CD14-positive monocyte (primary cell): ENCODE results near the gene AMOTL2. TPM values are rescaled to one million over a fixed set of nuclear protein-coding genes. Genes with fewer than 3 reads are reported as not detected.

Experiments
- DNase-seq, 3 donors: peaks; one replicate each; pipeline ENCODE4 v3.0.0-alpha.2; 2011 to 2022
- H2AFZ ChIP-seq: 2 replicates; pipeline ENCODE4 v1.6.0; 2012; ENCODE audit warnings: mild to moderate bottlenecking, low read depth, low read length, inconsistent platforms; ENCODE audit not compliant: insufficient read depth, poor library complexity, severe bottlenecking
- H3K27ac ChIP-seq, 2 donors: 1 replicate in 1 of 2; 2 replicates in 1 of 2; pipeline ENCODE4 v1.5.1; 2012 to 2013; ENCODE audit warnings: low read length in 2 of 2, control low read depth in 1 of 2, inconsistent platforms in 1 of 2, low read depth in 1 of 2, mild to moderate bottlenecking in 1 of 2
- H3K27me3 ChIP-seq, 2 donors: one replicate each; pipeline versions ENCODE4 v1.6.0 to v1.6.1; 2011 to 2013; ENCODE audit warnings: low read length in 2 of 2; ENCODE audit not compliant: control insufficient read depth in 2 of 2, insufficient read depth in 2 of 2
- H3K36me3 ChIP-seq, 2 donors: replicated peaks in 1 of 2; 1 replicate in 1 of 2; 2 replicates in 1 of 2; pipeline versions ENCODE4 v1.5.1 to v1.6.1; 2012 to 2013; ENCODE audit warnings: low read length in 2 of 2, control low read depth in 1 of 2, inconsistent platforms in 1 of 2, mild to moderate bottlenecking in 1 of 2; ENCODE audit not compliant: insufficient read depth in 2 of 2, control insufficient read depth in 1 of 2
- H3K4me1 ChIP-seq, 2 donors: 1 replicate in 1 of 2; 2 replicates in 1 of 2; pipeline versions ENCODE4 v1.5.1 to v1.6.1; 2012 to 2013; ENCODE audit warnings: low read length in 2 of 2, control low read depth in 1 of 2, inconsistent platforms in 1 of 2, mild to moderate bottlenecking in 1 of 2, moderate library complexity in 1 of 2; ENCODE audit not compliant: insufficient read depth in 2 of 2, control insufficient read depth in 1 of 2
- H3K4me2 ChIP-seq: replicated peaks from 2 replicates; pipeline ENCODE3; 2012; ENCODE audit warnings: low read length, moderate library complexity, mild to moderate bottlenecking; ENCODE audit not compliant: poor library complexity, severe bottlenecking; ENCODE audit errors: extremely low read depth
- H3K4me3 ChIP-seq, 3 experiments: fragments of 200-600 bp in 1 of 3; sonication (generic) in 1 of 3; replicated peaks in 1 of 3; 1 replicate in 2 of 3; 2 replicates in 1 of 3; pipeline ENCODE4 v1.5.1; 2011 to 2013; ENCODE audit warnings: low read length in 3 of 3, mild to moderate bottlenecking in 3 of 3, control low read depth in 2 of 3, low read depth in 2 of 3, inconsistent platforms in 1 of 3, moderate library complexity in 1 of 3
- H3K79me2 ChIP-seq: 2 replicates; pipeline ENCODE4 v1.6.0; 2012; ENCODE audit warnings: mild to moderate bottlenecking, control low read depth, inconsistent platforms, low read length, moderate library complexity; ENCODE audit not compliant: insufficient read depth
- H3K9ac ChIP-seq: 2 replicates; pipeline ENCODE4 v1.6.0; 2017; ENCODE audit warnings: low read length, mild to moderate bottlenecking; ENCODE audit not compliant: insufficient read depth, poor library complexity, severe bottlenecking
- H3K9me3 ChIP-seq, 2 donors: replicated peaks in 1 of 2; 1 replicate in 1 of 2; 2 replicates in 1 of 2; pipeline versions ENCODE4 v1.5.1 to v1.6.1; 2012 to 2013; ENCODE audit warnings: low read length in 2 of 2, control low read depth in 1 of 2; ENCODE audit not compliant: control insufficient read depth in 1 of 2, insufficient read depth in 1 of 2
- H4K20me1 ChIP-seq: 2 replicates; pipeline ENCODE4 v1.6.0; 2012; ENCODE audit warnings: mild to moderate bottlenecking, low read length, control low read depth, moderate library complexity; ENCODE audit not compliant: insufficient read depth
- H3K27ac Mint-ChIP-seq, 7 donors: one replicate each; pipeline ENCODE4 v1.8.0; 2020; ENCODE audit warnings: mild to moderate bottlenecking in 7 of 7, mixed read lengths in 7 of 7, moderate library complexity in 6 of 7, inconsistent platforms in 2 of 7
- H3K27me3 Mint-ChIP-seq, 3 donors: one replicate each; pipeline ENCODE4 v1.8.0; 2021 to 2022; ENCODE audit warnings: low read depth in 3 of 3, mild to moderate bottlenecking in 3 of 3, mixed read lengths in 3 of 3, moderate library complexity in 3 of 3, inconsistent platforms in 1 of 3
- H3K36me3 Mint-ChIP-seq, 2 donors: one replicate each; pipeline ENCODE4 v1.8.0; 2020; ENCODE audit warnings: mixed read lengths in 2 of 2, inconsistent platforms in 1 of 2, mild to moderate bottlenecking in 1 of 2
- H3K4me1 Mint-ChIP-seq: one replicate; pipeline ENCODE4 v1.8.0; 2020; ENCODE audit warnings: mild to moderate bottlenecking, mixed read lengths
- H3K4me3 Mint-ChIP-seq, 2 donors: one replicate each; pipeline ENCODE4 v1.8.0; 2020; ENCODE audit warnings: mild to moderate bottlenecking in 2 of 2, mixed read lengths in 2 of 2, moderate library complexity in 1 of 2
- H3K9me3 Mint-ChIP-seq, 7 donors: one replicate each; pipeline ENCODE4 v1.8.0; 2020 to 2022; ENCODE audit warnings: mixed read lengths in 7 of 7, mild to moderate bottlenecking in 6 of 7, moderate library complexity in 6 of 7, inconsistent platforms in 2 of 7
- CTCF ChIP-seq: fragments of 200-600 bp; IDR thresholded peaks from one replicate; pipeline ENCODE4 v1.8.0; 2022; ENCODE audit warnings: antibody characterized with exemption, mild to moderate bottlenecking
- WGBS: methylation state at CpG from one replicate; pipeline ENCODE4 v1.1.5; 2013; ENCODE audit warnings: missing lambda C conversion rate; ENCODE audit not compliant: insufficient coverage; 5-methylcytosine and 5-hydroxymethylcytosine counted together
- intact Hi-C, 2 donors: fragments of 100-400 bp; cut with micrococcal nuclease; formaldehyde crosslinking; loops; one replicate each; pipeline versions ENCODE4 v1.15.0 to v1.15.1; 2023
- polyA plus RNA-seq, 3 donors: library from polyadenylated mRNA; depleted of rRNA in 1 of 3; unstranded in 2 of 3; stranded (reverse) in 1 of 3; fragments of 300-500 nt in 2 of 3; fragments of >200 nt in 1 of 3; fragmentation: Illumina TruSeq in 2 of 3; gene quantifications; 1 replicate in 2 of 3; 2 replicates in 1 of 3; pipeline ENCODE4 v1.2.3, GENCODE V29; 2012 to 2021

Gene AMOTL2
- polyA plus RNA-seq, 3 donors = 0.01 TPM; not detected in 2

GRCh38 chr3:134312873-134313846 lies 61.1 kb downstream of the AMOTL2 start:
- H3K4me3 Mint-ChIP-seq = peak overlapping the region; percentile 61 to 86
- peaks cover 0 to 3% of the 10 kb centered on the region in 2 donors for H3K36me3 Mint-ChIP-seq
- H3K27me3 ChIP-seq = peaks cover 15 to 33% of the 10 kb centered on the region in 2 donors
- H3K4me1 Mint-ChIP-seq = peaks cover 13% of the 10 kb centered on the region
- H3K4me1 ChIP-seq = peaks cover 6 to 15% of the 10 kb centered on the region in 2 donors
- no peak for TF ChIP-seq CTCF
- H3K27ac Mint-ChIP-seq = no peak overlapping the region
- no peaks in the 10 kb centered on the region for H3K36me3 ChIP-seq
- no peaks in the 10 kb centered on the region for H3K79me2 ChIP-seq
- H2AFZ ChIP-seq = peak overlapping the region; percentile 21
- no peak overlapping the region for H3K27ac ChIP-seq
- H3K4me3 ChIP-seq = peak overlapping the region in 1 of 3 experiments; percentile 44
- no peak overlapping the region for H3K9ac ChIP-seq
- intact Hi-C loops = loop anchor here in 1 of 2 donors (5.0 kb wide), 1 partner anchor 159 kb away; no protein-coding TSS in a partner anchor
- no peaks in the 10 kb centered on the region for H3K9me3 ChIP-seq
- no peaks in the 10 kb centered on the region for H4K20me1 ChIP-seq
- peaks cover 36 to 48% (median 37%) of the 10 kb centered on the region in 3 donors for H3K27me3 Mint-ChIP-seq
- WGBS = 7% methylated on average over 69 of the region's 74 CpGs
- H3K4me2 ChIP-seq = peak overlapping the region; percentile 61
- DNase-seq = no peak
- H3K9me3 Mint-ChIP-seq = peaks cover 0 to 11% (median 0%) of the 10 kb centered on the region in 7 donors

- Histone ChIP-seq H2AFZ (peak overlapping the region; percentile 21), H3K27me3 (peaks cover 15 to 37% of the 10 kb centered on the region in 2 donors), H3K36me3 (no peaks in the 10 kb centered on the region), H3K27ac (no peak overlapping the region), H4K20me1 (no peaks in the 10 kb centered on the region), H3K4me1 (peaks cover 6 to 15% of the 10 kb centered on the region in 2 donors), H3K79me2 (no peaks in the 10 kb centered on the region), H3K9ac (no peak overlapping the region), H3K4me3 (peak overlapping the region in 1 of 3 experiments; percentile 44), H3K9me3 (no peaks in the 10 kb centered on the region), H3K4me2 (peak overlapping the region; percentile 61)
- Mint-ChIP-seq H3K36me3 (peaks cover 0 to 3% of the 10 kb centered on the region in 2 donors), H3K4me3 (peak overlapping the region; percentile 61 to 86), H3K27me3 (peaks cover 33 to 51% (median 37%) of the 10 kb centered on the region in 3 donors), H3K9me3 (peaks cover 0 to 10% (median 0%) of the 10 kb centered on the region in 7 donors), H3K4me1 (peaks cover 15% of the 10 kb centered on the region), H3K27ac (no peak overlapping the region)
- intact Hi-C loops = loop anchor here in 1 of 2 donors (5.0 kb wide), 1 partner anchor 160 kb away; no protein-coding TSS in a partner anchor
- TF ChIP-seq CTCF = no peak
- peak in 1 of 3 donors; percentile 26 for DNase-seq
- WGBS = 79% methylated on average over 28 of the region's 28 CpGs
These were observed 62.0 kb downstream of the AMOTL2 start for GRCh38 chr3:134312072-134312872.
